IMR-90 (cell line): Measurements from ENCODE around the gene PEAK1. TPM values are rescaled to one million over a fixed set of nuclear protein-coding genes. Genes with fewer than 3 reads are reported as not detected.

Experiments used
- ATAC-seq: fragments of 200-7000 bp; cut with Tn5 transposase; 2 replicates; pipeline ENCODE4 v1.9.1; 2020; ENCODE audit warnings: low read depth, mild to moderate bottlenecking, moderate library complexity
- BruUV-seq: library from RNA; stranded (reverse); fragments of 400-500 nt; replicated peaks from 2 replicates; lab custom pipeline; 2021; lab: Mats Ljungman, UMichigan
- CTCF ChIA-PET: fragments of 300-600 bp; formaldehyde crosslinking; extraction: SDS; loops from one replicate; lab custom pipeline; 2021; ENCODE audit warnings: antibody characterized with exemption; lab: Yijun Ruan, JAX
- POLR2A ChIA-PET: fragments of 300-600 bp; sonication (Branson Sonifier 250); formaldehyde crosslinking; loops from one replicate; lab custom pipeline; 2022; ENCODE audit warnings: antibody characterized with exemption; ENCODE audit not compliant: unreplicated experiment; lab: Charles Lee
- DNase-seq: peaks from one replicate; pipeline ENCODE4 v3.0.0; 2013
- H2AFZ ChIP-seq: replicated peaks from 2 replicates; pipeline ENCODE3; 2013; ENCODE audit warnings: low read length, mild to moderate bottlenecking; ENCODE audit not compliant: poor library complexity
- H2AK5ac ChIP-seq: 2 replicates; pipeline ENCODE4 v1.6.1; 2013; ENCODE audit warnings: low read depth, low read length, inconsistent platforms
- H2AK9ac ChIP-seq: replicated peaks from 2 replicates; pipeline ENCODE3; 2013; ENCODE audit warnings: mild to moderate bottlenecking, low read depth, low read length, moderate library complexity; ENCODE audit not compliant: poor library complexity
- H2BK120ac ChIP-seq: 2 replicates; pipeline ENCODE4 v1.6.1; 2013; ENCODE audit warnings: low read depth, low read length, inconsistent platforms
- H2BK15ac ChIP-seq: 3 replicates; pipeline ENCODE4 v1.6.1; 2013; ENCODE audit warnings: low read depth, low read length, inconsistent platforms
- H2BK20ac ChIP-seq: 2 replicates; pipeline ENCODE4 v1.6.1; 2013; ENCODE audit warnings: low read depth, mild to moderate bottlenecking, inconsistent platforms, low read length, moderate library complexity
- H2BK5ac ChIP-seq: 2 replicates; pipeline ENCODE4 v1.6.1; 2013; ENCODE audit warnings: mild to moderate bottlenecking, low read depth, low read length, inconsistent platforms; ENCODE audit not compliant: poor library complexity, severe bottlenecking
- H3K14ac ChIP-seq: replicated peaks from 2 replicates; pipeline ENCODE4 v1.6.1; 2013; ENCODE audit warnings: low read depth, low read length, inconsistent platforms
- H3K18ac ChIP-seq: 2 replicates; pipeline ENCODE4 v1.6.1; 2013; ENCODE audit warnings: low read depth, low read length, control low read depth
- H3K23ac ChIP-seq: 2 replicates; pipeline ENCODE4 v1.6.1; 2013; ENCODE audit warnings: low read depth, low read length, inconsistent platforms
- H3K27ac ChIP-seq: 2 replicates; pipeline ENCODE4 v1.5.1; 2013; ENCODE audit warnings: mild to moderate bottlenecking, control low read depth, low read length; ENCODE audit not compliant: insufficient read depth
- H3K27me3 ChIP-seq: 2 replicates; pipeline ENCODE4 v1.6.1; 2013; ENCODE audit warnings: low read length; ENCODE audit not compliant: control insufficient read depth, insufficient read depth
- H3K36me3 ChIP-seq: 2 replicates; pipeline ENCODE4 v1.6.1; 2013; ENCODE audit warnings: low read length, mixed read lengths; ENCODE audit not compliant: control insufficient read depth, insufficient read depth
- H3K4ac ChIP-seq: 2 replicates; pipeline ENCODE4 v1.6.1; 2013; ENCODE audit warnings: low read depth, low read length, inconsistent platforms
- H3K4me1 ChIP-seq: 2 replicates; pipeline ENCODE4 v1.6.1; 2013; ENCODE audit warnings: low read length, mixed read lengths; ENCODE audit not compliant: control insufficient read depth, insufficient read depth
- H3K4me2 ChIP-seq: 2 replicates; pipeline ENCODE4 v1.6.1; 2013; ENCODE audit warnings: low read depth, mild to moderate bottlenecking, control low read depth, low read length, moderate library complexity
- H3K4me3 ChIP-seq: 2 replicates; pipeline ENCODE4 v1.5.1; 2013; ENCODE audit warnings: low read depth, mild to moderate bottlenecking, control low read depth, low read length, moderate library complexity; ENCODE audit not compliant: insufficient read depth
- H3K56ac ChIP-seq: 2 replicates; pipeline ENCODE4 v1.6.1; 2013; ENCODE audit warnings: low read length, inconsistent platforms; ENCODE audit not compliant: insufficient read depth; ENCODE audit errors: extremely low read depth
- H3K79me1 ChIP-seq, 2 experiments: 2 replicates each; pipeline ENCODE4 v1.6.1; 2013; ENCODE audit warnings: low read length in 2 of 2, inconsistent platforms in 1 of 2, low read depth in 1 of 2
- H3K9ac ChIP-seq: 2 replicates; pipeline ENCODE4 v1.6.1; 2013; ENCODE audit warnings: low read depth, low read length, control low read depth
- H3K9me1 ChIP-seq: 2 replicates; pipeline ENCODE4 v1.6.1; 2013; ENCODE audit warnings: low read length, inconsistent platforms; ENCODE audit not compliant: insufficient read depth
- H3K9me3 ChIP-seq: 2 replicates; pipeline ENCODE4 v1.6.1; 2013; ENCODE audit warnings: low read length; ENCODE audit not compliant: control insufficient read depth, insufficient read depth
- H4K20me1 ChIP-seq: 2 replicates; pipeline ENCODE4 v1.6.1; 2013; ENCODE audit warnings: low read length, inconsistent platforms; ENCODE audit not compliant: insufficient read depth
- H4K5ac ChIP-seq: 2 replicates; pipeline ENCODE4 v1.6.1; 2013; ENCODE audit warnings: mild to moderate bottlenecking, low read depth, low read length, control low read depth
- H4K8ac ChIP-seq, 2 experiments: 2 replicates each; pipeline ENCODE4 v1.6.1; 2013; ENCODE audit warnings: low read depth in 2 of 2, low read length in 2 of 2, control low read depth in 1 of 2, inconsistent platforms in 1 of 2
- H4K91ac ChIP-seq: 2 replicates; pipeline ENCODE4 v1.6.1; 2013; ENCODE audit warnings: low read depth, low read length, inconsistent platforms; ENCODE audit not compliant: insufficient read depth
- NFE2L2 ChIP-seq: fragments of 150-350 bp; IDR thresholded peaks from 2 replicates; pipeline ENCODE4 v1.6.1; 2016; ENCODE audit warnings: low read depth, mild to moderate bottlenecking, low read length
- RCOR1 ChIP-seq: IDR thresholded peaks from 2 replicates; pipeline ENCODE4 v1.6.1; 2012; ENCODE audit warnings: mild to moderate bottlenecking, low read length, improper control_type of control experiment; ENCODE audit not compliant: insufficient replicate concordance
- WGBS, 2 experiments: methylation state at CpG; one replicate each; pipeline versions ENCODE4 v1.1.5 to v1.1.7; 2013; ENCODE audit warnings: missing lambda C conversion rate in 2 of 2; ENCODE audit not compliant: insufficient read length in 1 of 2; ENCODE audit errors: extremely low coverage in 2 of 2; 5-methylcytosine and 5-hydroxymethylcytosine counted together
- dilution Hi-C: fragments of 300-500 bp; cut with HindIII; formaldehyde crosslinking; loops from one replicate; pipeline ENCODE4 v1.14.3; 2018; ENCODE audit warnings: low sequenced_read_pairs; ENCODE audit not compliant: unreplicated experiment
- in situ Hi-C: fragments of 300-500 bp; cut with MboI; formaldehyde crosslinking; loops from 3 replicates; pipeline ENCODE4 v1.14.3; 2019; ENCODE audit warnings: low sequenced_read_pairs, inconsistent platforms, mixed read lengths
- intact Hi-C: fragments of 100-400 bp; cut with micrococcal nuclease; formaldehyde crosslinking; loops from 2 replicates; pipeline ENCODE4 v1.10.0; 2022
- polyA plus RNA-seq, 3 experiments: library from polyadenylated mRNA; depleted of rRNA; stranded (reverse); fragments of >200 nt; gene quantifications; 2 replicates each; pipeline ENCODE4 v1.2.3, GENCODE V29; 2012; ENCODE audit warnings: low replicate concordance in 1 of 3
- total RNA-seq: library from RNA; depleted of rRNA; stranded (reverse); fragments of >200 nt; gene quantifications from 2 replicates; pipeline ENCODE4 v1.2.3, GENCODE V29; 2012

PEAK1 gene
- total and polyA plus RNA-seq, 2 of the 4 experiments (the other 2 are of a cell fraction): 21.5 to 43.9 TPM

DNA sequence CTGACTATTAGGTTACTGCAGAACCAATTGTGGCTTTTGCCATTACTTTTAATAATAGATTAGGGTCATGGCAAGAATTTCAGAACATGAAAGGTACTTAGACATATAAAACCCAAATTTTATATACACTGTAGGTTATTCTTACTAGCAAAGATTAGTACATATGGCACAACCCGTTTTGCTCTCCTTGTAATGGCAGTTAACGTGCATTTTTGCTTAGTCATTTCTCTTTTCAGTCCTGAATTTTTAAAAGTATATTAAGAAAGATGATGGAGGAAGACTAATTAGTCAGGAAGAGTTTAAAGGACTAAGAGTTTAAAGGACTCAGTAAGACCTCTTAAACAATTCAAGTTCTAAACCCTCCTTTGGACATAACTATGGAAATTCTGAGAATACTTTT, 114.0 kb downstream of the PEAK1 start:
- H3K4me1 ChIP-seq: peaks cover 11% of the 10 kb centered on the region
- H3K9me1 ChIP-seq: no peaks in the 10 kb centered on the region; the same call in 1 of the 2 replicates
- no peak overlapping the region for H3K9ac ChIP-seq
- H2BK120ac ChIP-seq: no peak overlapping the region
- peaks cover 16 to 65% of the 10 kb centered on the region in 2 experiments for H3K79me1 ChIP-seq
- no peaks in the 10 kb centered on the region for H3K9me3 ChIP-seq
- no peak overlapping the region for H2BK20ac ChIP-seq
- H3K27ac ChIP-seq: no peak overlapping the region
- no CpG with 5 or more reads among the region's 2 CpGs for WGBS, 2 experiments
- H2AFZ ChIP-seq: no peak overlapping the region
- no TSS peak for BruUV-seq
- H3K14ac ChIP-seq: no peak overlapping the region
- no peak overlapping the region for H2BK15ac ChIP-seq
- H4K8ac ChIP-seq: no peak overlapping the region
- no peak overlapping the region for H3K4me3 ChIP-seq
- H2AK9ac ChIP-seq: no peak overlapping the region
- ATAC-seq (no peak), DNase-seq (no peak)
- no peak overlapping the region for H4K91ac ChIP-seq
- H2BK5ac ChIP-seq: no peak overlapping the region
- peaks cover 31% of the 10 kb centered on the region; the same call in 1 of the 2 replicates for H4K20me1 ChIP-seq
- ChIA-PET POLR2A (no interaction called here), CTCF (no interaction called here)
- no peak overlapping the region for H3K18ac ChIP-seq
- in situ Hi-C loops (no loop called here), dilution Hi-C loops (no loop called here), intact Hi-C loops (no loop called here)
- H3K4ac ChIP-seq: no peak overlapping the region
- H3K4me2 ChIP-seq: no peak overlapping the region
- no peak overlapping the region for H3K23ac ChIP-seq
- no peak overlapping the region for H2AK5ac ChIP-seq
- no peaks in the 10 kb centered on the region for H3K27me3 ChIP-seq
- no peaks in the 10 kb centered on the region for H3K36me3 ChIP-seq
- peak; percentile 30; the same call in 1 of the 2 replicates for TF ChIP-seq NFE2L2
- no peak for TF ChIP-seq RCOR1
- H4K5ac ChIP-seq: no peak overlapping the region
- H3K56ac ChIP-seq: no peak overlapping the region
